Smooth muscle cell (in vitro differentiated cells): ENCODE measurements around the gene ADGRL2. TPM values are rescaled to one million over a fixed set of nuclear protein-coding genes. Genes with fewer than 3 reads are reported as not detected.
A peak's percentile ranks its signal among the peaks of the same experiment; 100 is the strongest.

Experiments
- DNase-seq: peaks from one replicate; lab custom pipeline; 2025; ENCODE audit not compliant: unreplicated experiment; lab: John Stamatoyannopoulos, UW
- H2AFZ ChIP-seq: fragments of 200-600 bp; sonication (generic); 2 replicates; pipeline ENCODE4 v1.6.0; 2016; ENCODE audit warnings: antibody characterized with exemption, low read depth, mild to moderate bottlenecking
- H3F3A ChIP-seq: fragments of 200-600 bp; sonication (generic); 2 replicates; pipeline ENCODE4 v1.6.0; 2017; ENCODE audit warnings: antibody characterized with exemption, low read depth
- H3K27ac ChIP-seq: fragments of 200-600 bp; sonication (generic); 2 replicates; pipeline ENCODE4 v1.5.1; 2016; ENCODE audit warnings: low read depth, mild to moderate bottlenecking
- H3K27me3 ChIP-seq: fragments of 200-600 bp; sonication (generic); 2 replicates; pipeline ENCODE4 v1.6.1; 2016; ENCODE audit warnings: low read depth, mild to moderate bottlenecking
- H3K36me3 ChIP-seq: fragments of 200-600 bp; sonication (generic); 2 replicates; pipeline ENCODE4 v1.5.1; 2016; ENCODE audit warnings: low read depth
- H3K4me1 ChIP-seq: fragments of 200-600 bp; sonication (generic); 2 replicates; pipeline ENCODE4 v1.5.1; 2016; ENCODE audit warnings: low read depth
- H3K4me2 ChIP-seq: fragments of 200-600 bp; sonication (generic); 2 replicates; pipeline ENCODE4 v1.6.0; 2016; ENCODE audit warnings: mild to moderate bottlenecking
- H3K4me3 ChIP-seq: fragments of 200-600 bp; sonication (generic); 2 replicates; pipeline ENCODE4 v1.5.1; 2016; ENCODE audit warnings: mild to moderate bottlenecking
- H3K79me2 ChIP-seq: fragments of 200-600 bp; sonication (generic); 2 replicates; pipeline ENCODE4 v1.6.0; 2016; ENCODE audit warnings: low read depth, mild to moderate bottlenecking
- H3K9ac ChIP-seq: fragments of 200-600 bp; sonication (generic); 2 replicates; pipeline ENCODE4 v1.6.0; 2016; ENCODE audit warnings: low read depth
- H3K9me3 ChIP-seq: fragments of 200-600 bp; sonication (generic); replicated peaks from 2 replicates; pipeline ENCODE4 v1.5.1; 2016; ENCODE audit warnings: low read depth
- H4K20me1 ChIP-seq: fragments of 200-600 bp; sonication (generic); 2 replicates; pipeline ENCODE4 v1.6.0; 2016; ENCODE audit warnings: low read depth
- WGBS: methylation state at CpG from one replicate; pipeline ENCODE4 v1.1.7; 2016; ENCODE audit warnings: low lambda C conversion rate; 5-methylcytosine and 5-hydroxymethylcytosine counted together
- polyA plus RNA-seq: library from polyadenylated mRNA; unstranded; fragments of >200 nt; fragmentation: Nextera tagmentation; extraction: Ambion mirVana; gene quantifications from 2 replicates; pipeline ENCODE4 v1.2.1, GENCODE V29; 2016
- total RNA-seq: library from RNA; depleted of rRNA; stranded (reverse); fragments of >200 nt; gene quantifications from 2 replicates; pipeline ENCODE4 v1.2.3, GENCODE V29; 2014
- TF ChIP-seq, protein P1 (sequence below): fragments of 200-600 bp; sonication (generic); IDR thresholded peaks from 2 replicates; pipeline ENCODE4 v1.5.1; 2017; ENCODE audit warnings: borderline replicate concordance, mild to moderate bottlenecking, antibody characterized with exemption; ENCODE audit not compliant: insufficient read depth, poor library complexity, severe bottlenecking

The ADGRL2 gene
- total and polyA plus RNA-seq, 2 experiments from 2014 or later, result 25.1 to 119 TPM

DNA sequence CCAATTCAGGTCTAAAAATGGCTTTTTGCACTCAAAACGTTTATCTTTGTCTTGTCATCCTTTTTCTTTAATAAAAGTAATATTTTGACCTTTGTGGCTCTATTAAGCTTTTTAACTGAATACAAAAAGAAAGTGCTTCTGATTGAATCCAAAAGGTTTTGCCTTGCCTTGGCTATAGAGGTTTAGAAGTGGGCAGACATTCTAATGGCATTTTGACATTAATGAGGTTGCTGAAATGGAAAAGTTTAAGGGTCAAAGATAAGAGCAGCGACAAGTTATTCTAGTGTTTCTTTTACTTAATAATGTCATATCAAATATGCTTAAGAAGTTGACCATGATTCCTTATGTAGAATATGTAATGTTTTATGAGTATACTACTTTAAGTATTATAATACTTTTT lies 120.2 kb downstream of the ADGRL2 start:
- H3F3A ChIP-seq, result peaks cover 4% of the 10 kb centered on the region
- TF ChIP-seq, protein P1, sequence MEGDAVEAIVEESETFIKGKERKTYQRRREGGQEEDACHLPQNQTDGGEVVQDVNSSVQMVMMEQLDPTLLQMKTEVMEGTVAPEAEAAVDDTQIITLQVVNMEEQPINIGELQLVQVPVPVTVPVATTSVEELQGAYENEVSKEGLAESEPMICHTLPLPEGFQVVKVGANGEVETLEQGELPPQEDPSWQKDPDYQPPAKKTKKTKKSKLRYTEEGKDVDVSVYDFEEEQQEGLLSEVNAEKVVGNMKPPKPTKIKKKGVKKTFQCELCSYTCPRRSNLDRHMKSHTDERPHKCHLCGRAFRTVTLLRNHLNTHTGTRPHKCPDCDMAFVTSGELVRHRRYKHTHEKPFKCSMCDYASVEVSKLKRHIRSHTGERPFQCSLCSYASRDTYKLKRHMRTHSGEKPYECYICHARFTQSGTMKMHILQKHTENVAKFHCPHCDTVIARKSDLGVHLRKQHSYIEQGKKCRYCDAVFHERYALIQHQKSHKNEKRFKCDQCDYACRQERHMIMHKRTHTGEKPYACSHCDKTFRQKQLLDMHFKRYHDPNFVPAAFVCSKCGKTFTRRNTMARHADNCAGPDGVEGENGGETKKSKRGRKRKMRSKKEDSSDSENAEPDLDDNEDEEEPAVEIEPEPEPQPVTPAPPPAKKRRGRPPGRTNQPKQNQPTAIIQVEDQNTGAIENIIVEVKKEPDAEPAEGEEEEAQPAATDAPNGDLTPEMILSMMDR, result no peak
- H3K79me2 ChIP-seq, result peaks cover 67% of the 10 kb centered on the region
- H3K4me3 ChIP-seq, result peak overlapping the region; percentile 29
- H2AFZ ChIP-seq, result no peak overlapping the region
- H3K27me3 ChIP-seq, result no peaks in the 10 kb centered on the region
- peak overlapping the region; percentile 81 for H3K4me2 ChIP-seq
- peak overlapping the region; percentile 82 for H3K27ac ChIP-seq
- H3K9me3 ChIP-seq, result no peaks in the 10 kb centered on the region
- H3K4me1 ChIP-seq, result peaks cover 43% of the 10 kb centered on the region
- 26% methylated on average over 2 of the region's 2 CpGs for WGBS
- H3K9ac ChIP-seq, result peak overlapping the region; percentile 21
- H4K20me1 ChIP-seq, result peaks cover 64% of the 10 kb centered on the region
- H3K36me3 ChIP-seq, result no peaks in the 10 kb centered on the region
- no peak for DNase-seq

DNA sequence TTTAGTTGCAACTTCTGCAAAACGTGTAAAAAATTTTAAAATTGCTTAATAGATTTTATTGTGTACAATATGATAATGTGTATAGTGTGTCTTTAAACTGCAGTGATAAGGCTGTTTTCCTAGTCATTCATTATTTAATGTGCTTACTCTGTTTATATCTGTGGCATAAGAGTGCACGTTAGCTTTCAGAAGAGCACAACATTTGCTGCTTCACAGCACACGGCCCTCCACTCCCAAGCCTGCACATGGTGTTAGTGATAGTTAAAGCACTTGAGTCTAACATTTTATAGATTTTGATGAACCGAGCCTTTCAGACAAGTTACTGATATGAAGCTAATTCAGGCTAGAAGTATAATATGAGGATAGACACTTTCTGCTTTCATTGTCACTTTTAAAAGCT lies 120.6 kb downstream of the ADGRL2 start:
- TF ChIP-seq, protein P1, result no peak
- Histone ChIP-seq H4K20me1 (peaks cover 65% of the 10 kb centered on the region), H3K4me2 (peak overlapping the region; percentile 81), H3K27ac (peak overlapping the region; percentile 82), H2AFZ (no peak overlapping the region), H3K36me3 (no peaks in the 10 kb centered on the region), H3K27me3 (no peaks in the 10 kb centered on the region), H3K9ac (no peak overlapping the region), H3K4me3 (peak overlapping the region; percentile 29), H3K9me3 (no peaks in the 10 kb centered on the region), H3K79me2 (peaks cover 67% of the 10 kb centered on the region), H3F3A (peaks cover 4% of the 10 kb centered on the region), H3K4me1 (peaks cover 47% of the 10 kb centered on the region)
- DNase-seq, result no peak
- WGBS, result 34% methylated on average over 4 of the region's 4 CpGs

GRCh38 chr1:81921851-81922462 lies 121.2 kb downstream of the ADGRL2 start:
- Histone ChIP-seq H3K4me1 (peaks cover 53% of the 10 kb centered on the region), H3K4me2 (peak overlapping the region; percentile 81), H3K27me3 (no peaks in the 10 kb centered on the region), H2AFZ (no peak overlapping the region), H3K79me2 (peaks cover 62% of the 10 kb centered on the region), H3K4me3 (peak overlapping the region; percentile 21), H3K27ac (peak overlapping the region; percentile 82), H4K20me1 (peaks cover 66% of the 10 kb centered on the region), H3K9ac (no peak overlapping the region), H3K36me3 (no peaks in the 10 kb centered on the region), H3K9me3 (no peaks in the 10 kb centered on the region), H3F3A (peaks cover 4% of the 10 kb centered on the region)
- 40% methylated on average over 5 of the region's 5 CpGs for WGBS
- no peak for DNase-seq
- TF ChIP-seq, protein P1, result no peak

- no peaks in the 10 kb centered on the region for H3K36me3 ChIP-seq
- no peaks in the 10 kb centered on the region for H3K27me3 ChIP-seq
- peaks cover 4% of the 10 kb centered on the region for H3F3A ChIP-seq
- no peaks in the 10 kb centered on the region for H3K9me3 ChIP-seq
- DNase-seq, result no peak
- H3K9ac ChIP-seq, result no peak overlapping the region
- 70% methylated on average over 2 of the region's 2 CpGs for WGBS
- H3K79me2 ChIP-seq, result peaks cover 61% of the 10 kb centered on the region
- H4K20me1 ChIP-seq, result peaks cover 71% of the 10 kb centered on the region
- peaks cover 55% of the 10 kb centered on the region for H3K4me1 ChIP-seq
- no peak overlapping the region for H2AFZ ChIP-seq
- H3K27ac ChIP-seq, result no peak overlapping the region
- H3K4me2 ChIP-seq, result no peak overlapping the region
- TF ChIP-seq, protein P1, result no peak
- no peak overlapping the region for H3K4me3 ChIP-seq
These were observed 122.2 kb downstream of the ADGRL2 start for GRCh38 chr1:81922955-81923354.
